RCC 7860 (cell line): ENCODE measurements around the gene SLC35B4.

ENCODE experiments used
- DNase-seq: peaks from one replicate; pipeline ENCODE4 v3.0.0-alpha.2; 2015; ENCODE audit warnings: low spot score
- FAIRE-seq: peaks from 2 replicates; lab custom pipeline; 2012; peaks lifted over from hg19 to GRCh38; lab: Jason Lieb, UNC

The SLC35B4 gene

GRCh38 chr7:134293002-134293740, 23.6 kb downstream of the SLC35B4 start:
- no peak for FAIRE-seq

DNA sequence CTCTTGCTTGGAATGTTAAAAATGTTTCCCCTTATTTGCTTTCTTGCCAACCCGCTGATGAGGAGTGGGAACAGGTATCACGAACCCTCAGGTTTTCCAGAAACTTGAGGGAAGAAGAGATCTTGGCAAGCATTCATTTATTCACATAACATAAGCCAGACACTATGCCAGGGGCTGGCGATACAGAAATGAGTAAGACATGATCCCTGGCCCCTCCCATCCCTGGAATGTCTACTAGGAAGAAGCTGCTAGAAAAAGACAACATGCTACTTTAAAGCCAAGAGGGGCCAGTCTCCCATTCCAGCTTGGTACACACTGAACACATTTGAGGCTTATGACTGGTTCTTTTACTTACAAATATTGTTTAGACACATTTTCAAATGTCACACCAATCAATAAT, 26.4 kb downstream of the SLC35B4 start:
- FAIRE-seq (no peak), DNase-seq (no peak)

More at GRCh38 chr7:134293002-134293740, 23.6 kb downstream of the SLC35B4 start:
- DNase-seq = no peak

GRCh38 chr7:134289841-134290240, 26.9 kb downstream of the SLC35B4 start:
- DNase-seq (no peak), FAIRE-seq (no peak)

- no peak for DNase-seq
- FAIRE-seq = no peak
Measured at GRCh38 chr7:134289423-134289822, 27.3 kb downstream of the SLC35B4 start.

DNA sequence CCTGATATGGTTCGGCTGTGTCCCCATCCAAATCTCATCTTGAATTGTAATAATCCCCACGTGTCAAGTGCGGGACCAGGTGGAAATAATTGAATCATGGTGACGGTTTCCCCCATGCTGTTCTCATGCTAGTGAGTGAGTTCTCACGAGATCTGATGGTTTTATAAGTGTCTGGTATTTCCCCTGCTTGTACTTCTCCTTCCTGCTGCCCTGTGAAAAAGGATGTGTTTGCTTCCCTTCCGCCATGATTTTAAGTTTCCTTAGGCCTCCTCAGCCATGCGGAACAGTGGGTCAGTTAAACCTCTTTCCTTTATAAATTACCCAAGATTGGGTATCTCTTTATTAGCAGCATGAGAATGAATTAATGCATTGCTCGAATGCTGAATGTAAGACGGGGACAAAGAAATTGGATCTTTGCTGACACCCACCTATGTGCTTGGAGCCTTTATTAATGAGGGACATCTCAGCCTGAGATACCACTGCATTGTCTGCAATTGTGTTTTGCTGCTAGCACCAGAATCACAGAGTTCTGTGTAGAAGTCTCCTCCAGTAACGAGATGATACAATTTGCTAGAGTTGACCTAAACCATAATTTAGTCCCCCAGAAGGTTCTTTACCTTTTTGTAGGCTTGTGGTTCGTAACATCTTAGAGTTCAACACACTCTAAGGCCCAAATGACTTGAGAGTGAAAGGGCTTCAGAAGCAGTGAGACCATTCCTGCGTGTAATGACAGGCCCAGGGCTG, 28.6 kb downstream of the SLC35B4 start:
- DNase-seq = no peak
- no peak for FAIRE-seq

DNA sequence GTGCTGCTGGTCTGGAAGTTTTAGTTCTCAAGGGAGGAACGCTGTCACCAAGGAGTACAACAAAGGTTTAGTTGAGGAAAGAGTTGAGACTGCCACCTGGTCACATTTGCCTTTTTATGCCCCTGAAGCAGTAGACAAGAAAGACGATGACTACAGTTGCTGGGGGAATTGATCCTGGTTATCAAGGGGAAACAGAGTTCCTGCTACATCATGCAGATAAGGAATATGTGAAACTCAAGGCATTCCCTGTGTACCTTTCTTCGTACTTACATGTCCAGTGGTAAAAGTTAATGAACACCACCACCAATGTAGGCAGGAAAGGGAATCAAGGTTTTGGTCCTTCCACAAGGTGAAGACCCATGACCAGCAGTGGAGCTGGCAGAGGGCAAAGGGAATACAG, 31.8 kb downstream of the SLC35B4 start:
- no peak for FAIRE-seq

DNA sequence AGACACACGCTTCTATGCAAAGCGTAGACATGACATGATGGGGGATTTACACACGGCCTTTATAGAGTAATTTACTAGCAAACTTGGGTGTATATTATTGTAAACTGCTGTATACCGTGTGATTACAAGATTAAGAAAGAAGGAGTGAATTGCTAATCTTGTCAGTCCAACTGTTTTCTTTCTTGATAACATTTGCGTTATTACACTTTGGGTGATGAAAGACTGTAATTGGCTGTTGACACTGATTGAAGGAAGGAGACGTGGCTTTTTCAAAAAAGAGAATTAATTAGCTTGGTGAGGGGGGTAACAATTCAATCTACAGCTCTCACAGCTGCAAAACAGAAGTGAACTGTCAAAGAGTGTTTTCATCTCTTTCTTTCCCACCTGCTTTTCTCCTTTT, 32.7 kb downstream of the SLC35B4 start:
- no peak for DNase-seq
- FAIRE-seq = no peak

More for the DNA sequence above, 31.8 kb downstream of the SLC35B4 start:
- DNase-seq = no peak

DNA sequence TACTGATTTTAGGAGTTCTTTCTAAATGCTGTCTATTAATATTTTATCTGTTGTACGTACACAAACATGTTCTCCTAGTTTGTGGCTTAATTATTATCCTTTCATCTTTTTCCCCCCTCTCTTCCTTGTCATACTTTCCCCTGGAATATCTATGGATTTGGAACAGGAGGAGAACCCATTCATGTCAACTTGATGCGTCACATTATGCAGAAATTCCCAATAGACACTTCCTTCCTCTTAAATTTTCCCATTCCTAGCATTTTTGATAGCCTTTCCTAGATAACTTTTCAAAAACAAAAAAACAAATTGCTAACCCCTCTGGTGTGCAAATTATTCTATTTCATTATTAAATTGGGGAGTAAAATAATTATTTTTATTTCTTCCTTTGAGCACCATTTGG, 36.2 kb downstream of the SLC35B4 start:
- FAIRE-seq = no peak
- no peak for DNase-seq

GRCh38 chr7:134279898-134280297, 36.8 kb downstream of the SLC35B4 start:
- DNase-seq = no peak
- FAIRE-seq = no peak

GRCh38 chr7:134279336-134279735, 37.4 kb downstream of the SLC35B4 start:
- FAIRE-seq (no peak), DNase-seq (no peak)

DNA sequence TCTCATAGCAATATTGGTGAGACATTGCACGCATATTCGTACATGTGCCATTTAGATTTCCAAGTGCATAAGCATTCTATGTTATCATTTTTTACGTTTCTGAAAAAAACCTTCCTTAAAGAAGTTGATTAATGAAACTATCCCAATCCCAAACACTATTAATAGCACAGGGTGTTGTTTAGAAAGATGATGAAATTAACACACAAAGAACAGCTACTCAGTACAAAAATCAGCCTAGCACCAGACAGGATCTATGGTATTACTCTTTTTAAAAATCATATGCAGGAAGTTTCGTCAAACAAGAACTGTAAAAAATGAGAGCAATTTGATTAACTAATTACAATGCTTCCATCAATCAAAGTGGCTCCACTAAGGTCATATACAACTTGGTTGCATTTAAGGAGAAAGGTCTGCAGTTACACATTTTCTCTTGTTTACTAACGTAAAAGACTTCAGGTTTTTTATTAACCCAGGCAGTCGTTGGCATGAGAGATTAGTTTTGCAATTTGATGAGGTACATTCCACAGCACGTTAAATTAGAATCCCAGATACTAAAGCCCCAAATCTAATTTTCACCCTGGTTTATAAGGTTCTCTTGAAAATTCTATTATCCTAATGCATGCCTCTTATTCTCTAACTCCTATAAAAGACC, 38.1 kb downstream of the SLC35B4 start:
- DNase-seq (no peak), FAIRE-seq (no peak)

GRCh38 chr7:134276951-134277350, 39.8 kb downstream of the SLC35B4 start:
- FAIRE-seq (no peak), DNase-seq (no peak)

DNA sequence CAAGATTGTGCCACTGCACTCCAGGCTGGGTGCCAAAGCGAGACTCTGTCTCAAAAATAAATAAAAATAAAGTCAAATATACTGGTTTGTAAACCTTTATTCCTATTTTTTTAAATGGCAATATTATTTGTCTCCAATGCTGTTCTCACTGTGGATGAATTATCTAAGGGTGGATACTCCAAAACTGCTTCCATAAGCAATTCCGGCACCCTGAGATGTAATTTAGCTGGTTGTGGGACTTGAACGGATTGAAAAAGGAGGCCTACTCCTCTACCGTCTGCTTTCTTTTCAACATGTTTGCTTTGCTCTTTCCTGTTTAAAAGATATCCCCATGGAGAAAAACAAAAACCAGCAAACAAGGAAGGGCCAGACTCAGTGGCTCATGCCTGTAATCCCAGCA, 54.4 kb downstream of the SLC35B4 start:
- DNase-seq (no peak), FAIRE-seq (no peak)

DNA sequence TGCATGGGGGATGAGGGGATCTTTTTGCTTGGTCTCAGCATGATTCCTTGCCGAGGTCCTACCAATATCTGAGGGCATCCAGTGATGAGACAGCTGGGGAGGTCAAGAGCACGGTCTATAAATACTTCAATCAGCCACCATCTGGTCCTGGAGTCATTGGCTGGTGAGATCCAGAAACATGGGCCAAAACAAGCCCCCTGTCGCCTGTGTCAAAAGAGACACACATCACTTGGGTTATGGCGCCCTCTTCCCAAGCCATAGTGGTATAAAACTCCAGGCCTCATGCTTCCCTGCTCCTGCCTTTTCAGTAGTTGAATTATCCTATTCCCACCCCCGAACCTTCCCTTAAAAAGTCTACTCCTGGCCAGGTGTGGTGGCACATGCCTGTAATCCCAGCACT, 60.9 kb downstream of the SLC35B4 start:
- no peak for DNase-seq
- no peak for FAIRE-seq

- DNase-seq = no peak
- no peak for FAIRE-seq
Measured at GRCh38 chr7:134254311-134254710, 62.4 kb downstream of the SLC35B4 start.

- DNase-seq (no peak), FAIRE-seq (no peak)
Measured at GRCh38 chr7:134248196-134248595, 68.5 kb downstream of the SLC35B4 start.

DNA sequence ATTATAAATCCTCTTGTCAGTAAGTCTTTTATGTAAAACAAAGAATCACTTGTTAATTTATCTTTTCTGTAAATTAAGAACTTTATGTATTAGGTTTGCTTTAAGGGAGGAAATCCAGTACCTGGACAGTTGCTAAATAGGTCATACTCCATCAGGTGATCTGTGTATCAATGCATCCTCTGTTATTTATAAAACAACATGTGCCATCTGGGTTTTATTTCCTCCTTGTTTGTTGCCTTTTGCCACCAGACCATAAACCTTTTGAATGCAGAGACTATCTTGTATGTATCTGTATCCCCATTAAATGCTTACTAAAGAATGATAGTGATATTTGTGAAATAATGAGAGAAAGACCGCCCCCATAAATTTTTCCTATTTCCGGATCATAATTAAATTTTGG, 70.0 kb downstream of the SLC35B4 start:
- DNase-seq = no peak
- no peak for FAIRE-seq

GRCh38 chr7:134246347-134246746, 70.4 kb downstream of the SLC35B4 start:
- DNase-seq (no peak), FAIRE-seq (no peak)

DNA sequence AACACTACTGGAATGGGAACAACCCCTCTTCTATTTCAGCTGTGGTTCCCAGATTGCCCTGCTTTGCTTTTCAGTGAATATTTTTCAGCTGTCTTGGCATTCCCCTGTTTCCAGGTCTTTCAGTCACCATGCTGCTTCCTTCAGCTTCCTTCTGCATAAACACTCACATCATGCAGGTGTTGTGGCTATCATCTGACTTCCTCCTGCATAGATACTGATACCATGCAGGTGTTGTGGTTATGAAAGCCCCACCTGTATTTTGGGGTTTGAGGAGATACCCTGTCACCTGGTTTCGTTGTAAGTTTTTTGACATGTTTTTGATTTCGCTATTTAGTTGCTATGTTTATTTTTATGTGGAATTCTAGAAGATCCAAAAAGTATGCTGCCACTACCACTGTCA, 71.5 kb downstream of the SLC35B4 start:
- DNase-seq (no peak), FAIRE-seq (no peak)
